GM18499 (cell line): ENCODE results near the gene TDP1.

ENCODE experiments used
- ATAC-seq: cut with Tn5 transposase; IDR thresholded peaks from one replicate; pipeline ENCODE4 v1.9.1; 2021; ENCODE audit warnings: moderate number of reproducible peaks; ENCODE audit not compliant: insufficient read depth, unreplicated experiment

Gene TDP1

DNA sequence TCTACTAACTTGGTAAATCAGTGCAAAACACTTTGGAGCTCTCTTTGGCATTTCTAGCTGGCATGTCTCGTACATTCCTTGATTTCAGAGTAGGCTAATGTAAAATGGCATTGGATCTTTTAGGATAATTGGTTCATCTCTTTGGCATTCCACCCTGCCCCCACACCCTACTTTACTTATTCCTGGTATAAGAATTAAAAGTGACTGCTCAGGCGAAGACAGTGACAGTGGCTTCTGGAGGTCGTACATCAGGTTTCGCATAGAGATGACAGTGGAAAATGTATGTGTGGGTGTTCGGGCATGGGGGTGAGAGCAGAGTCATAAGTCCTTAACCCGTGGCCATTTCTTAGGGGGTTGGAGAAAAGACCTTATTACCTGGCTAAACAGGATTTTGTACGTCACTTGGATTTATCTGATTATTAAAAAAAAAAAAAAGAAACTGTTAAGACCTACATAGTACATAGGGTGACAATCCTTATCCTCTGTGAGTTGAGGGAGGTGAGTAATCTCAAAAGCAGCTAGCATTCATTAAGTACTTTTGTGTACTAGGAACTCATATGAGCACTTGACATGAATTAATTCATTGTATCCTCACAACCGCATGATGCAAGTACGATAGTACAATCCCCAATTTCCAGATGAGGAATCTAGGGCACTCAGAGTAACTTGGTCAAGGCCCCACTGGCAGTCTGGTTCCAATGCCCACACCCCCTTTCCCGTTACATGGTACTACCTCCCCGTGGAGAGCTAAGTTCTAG lies 83.7 kb downstream of the TDP1 start:
- ATAC-seq, result no peak

DNA sequence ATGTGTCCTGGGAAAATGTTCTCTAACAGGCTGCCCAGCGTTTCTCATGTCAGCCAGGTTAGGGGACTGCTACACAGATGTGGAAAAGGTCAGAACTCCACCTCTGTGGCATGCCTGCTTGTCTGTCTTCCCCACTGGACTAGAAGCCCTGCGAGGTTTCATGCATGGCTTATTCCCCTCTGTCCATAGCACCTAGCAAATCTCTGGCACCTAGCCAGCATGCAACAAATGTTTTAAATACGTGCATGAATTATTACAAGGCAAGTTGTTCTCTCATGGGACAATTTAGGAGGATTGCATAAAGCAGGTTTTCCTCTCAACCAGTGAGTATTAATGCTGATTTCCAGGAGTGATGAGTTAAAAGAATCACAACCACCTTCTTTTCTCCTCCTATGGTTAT lies 84.7 kb downstream of the TDP1 start:
- no peak for ATAC-seq

DNA sequence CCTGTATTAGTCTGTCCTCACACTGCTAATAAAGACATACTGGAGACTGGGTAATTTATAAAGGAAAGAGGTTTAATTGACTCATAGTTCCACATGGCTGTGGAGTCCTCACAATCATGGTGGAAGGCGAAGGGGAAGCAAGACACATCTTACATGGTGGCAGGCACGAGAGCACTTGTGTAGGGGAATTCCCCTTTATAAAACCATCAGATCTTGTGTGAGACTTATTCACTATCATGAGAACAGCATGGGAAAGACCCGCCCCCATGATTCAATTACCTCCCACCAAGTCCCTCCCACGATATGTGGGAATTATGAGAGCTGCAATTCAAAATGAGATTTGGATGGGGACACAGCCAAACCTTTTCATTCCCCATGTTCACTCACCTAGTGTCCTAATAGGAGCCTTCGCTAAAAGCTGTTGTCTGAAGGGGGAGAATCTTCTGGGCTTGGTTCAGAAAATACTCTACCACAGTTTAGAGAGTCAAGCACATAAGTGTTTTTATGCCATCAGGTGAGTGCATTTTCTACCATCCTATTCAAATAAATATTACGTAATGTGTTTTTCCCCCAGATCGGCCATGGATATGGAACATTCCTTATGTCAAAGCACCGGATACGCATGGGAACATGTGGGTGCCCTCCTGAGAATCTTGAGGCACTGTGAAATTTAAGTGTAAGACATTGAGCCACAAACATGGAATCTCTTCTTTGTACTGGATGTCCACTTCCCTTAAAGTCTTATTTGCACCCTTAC lies 86.9 kb downstream of the TDP1 start:
- no peak for ATAC-seq

DNA sequence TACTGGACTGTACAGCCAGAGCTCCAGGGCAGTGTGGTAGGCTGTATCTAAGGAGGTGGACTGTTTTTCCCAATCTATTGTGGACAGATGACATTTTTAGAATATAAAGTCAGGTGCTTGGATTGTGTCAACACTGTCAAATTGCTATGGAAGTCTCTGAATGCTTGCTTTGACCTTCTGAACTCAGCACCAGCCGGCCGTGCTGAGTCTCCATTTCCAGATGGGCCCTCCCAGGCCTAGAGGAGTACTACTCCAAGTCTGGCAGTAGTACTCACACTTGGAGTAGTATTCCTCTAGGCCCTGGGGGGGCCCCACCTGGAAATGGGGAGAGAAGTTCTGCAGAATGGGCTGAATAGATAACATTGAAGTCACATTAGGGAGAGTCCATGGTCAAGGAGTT lies 89.9 kb downstream of the TDP1 start:
- no peak for ATAC-seq

DNA sequence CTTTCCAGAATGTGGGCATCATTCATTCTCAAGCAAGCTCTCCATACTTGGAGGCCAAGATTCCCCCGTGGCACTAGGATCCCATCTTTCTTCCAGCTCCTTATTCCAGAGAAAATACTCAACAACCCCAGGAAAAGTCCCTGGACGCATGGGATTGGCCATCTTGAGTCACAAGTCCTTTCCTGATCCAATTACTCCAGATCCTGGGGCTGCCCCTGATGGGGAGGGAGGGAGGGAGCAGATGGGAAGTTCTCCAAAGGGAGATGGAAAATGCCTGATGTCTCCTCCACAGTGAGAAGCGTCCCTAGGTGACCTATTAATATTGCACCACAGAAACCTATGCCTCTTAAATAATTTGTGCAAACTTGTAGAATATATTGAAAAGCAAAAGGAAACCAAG lies 93.7 kb downstream of the TDP1 start:
- ATAC-seq, result no peak

DNA sequence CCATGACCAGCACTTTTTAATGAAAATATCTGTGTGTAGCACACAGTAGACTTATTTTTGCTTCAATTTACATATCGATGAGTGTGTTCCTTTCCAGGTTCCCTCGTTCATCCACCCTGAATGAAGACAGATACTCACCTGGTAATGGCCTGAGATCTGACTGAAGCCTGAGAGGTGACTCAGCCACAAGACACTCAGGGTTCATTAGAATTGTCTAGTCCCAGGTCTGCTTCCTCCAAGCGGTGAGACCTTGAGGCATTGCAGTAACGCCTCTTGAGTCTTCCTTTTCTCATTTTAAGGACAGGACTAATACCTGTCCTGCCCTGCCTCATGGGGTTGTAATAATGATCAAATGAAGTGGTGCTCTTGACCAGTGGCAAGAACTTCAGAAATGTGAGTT lies 94.5 kb downstream of the TDP1 start:
- ATAC-seq, result no peak

DNA sequence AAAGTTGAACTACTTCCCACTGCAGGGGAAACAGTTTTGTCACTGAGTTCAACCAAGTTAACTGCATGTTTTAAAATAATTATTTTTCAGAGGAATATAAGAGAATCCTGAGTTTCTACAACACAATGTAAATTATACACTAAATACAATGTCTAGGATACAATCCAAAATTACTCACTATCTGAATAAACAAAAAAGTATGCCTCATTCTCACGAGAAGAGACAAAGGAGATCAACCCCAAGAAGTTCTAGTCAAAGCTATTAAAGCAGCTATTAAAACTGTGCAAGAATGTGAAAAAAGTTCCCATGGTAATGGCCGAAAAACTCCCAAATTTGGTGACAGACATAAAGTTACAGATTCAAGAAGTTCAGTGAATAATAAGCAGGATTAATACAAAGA lies 97.3 kb downstream of the TDP1 start:
- ATAC-seq, result no peak

DNA sequence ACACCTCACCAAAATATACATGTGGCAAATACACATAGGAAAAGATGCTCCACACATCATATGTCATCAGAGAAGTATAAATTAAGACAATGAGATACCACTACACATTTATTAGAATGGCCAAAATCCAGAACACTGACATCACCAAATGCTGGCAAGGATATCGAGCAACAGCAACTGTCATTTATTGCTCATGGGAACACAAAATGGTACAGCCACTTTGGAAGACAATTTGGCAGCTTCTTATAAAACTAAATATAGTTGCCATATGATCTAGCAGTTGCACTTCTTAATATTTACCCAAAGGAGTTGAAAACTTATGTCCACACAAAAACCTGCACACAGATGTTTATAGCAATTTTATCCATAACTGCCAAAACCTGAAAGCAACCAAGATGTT lies 99.1 kb downstream of the TDP1 start:
- no peak for ATAC-seq

DNA sequence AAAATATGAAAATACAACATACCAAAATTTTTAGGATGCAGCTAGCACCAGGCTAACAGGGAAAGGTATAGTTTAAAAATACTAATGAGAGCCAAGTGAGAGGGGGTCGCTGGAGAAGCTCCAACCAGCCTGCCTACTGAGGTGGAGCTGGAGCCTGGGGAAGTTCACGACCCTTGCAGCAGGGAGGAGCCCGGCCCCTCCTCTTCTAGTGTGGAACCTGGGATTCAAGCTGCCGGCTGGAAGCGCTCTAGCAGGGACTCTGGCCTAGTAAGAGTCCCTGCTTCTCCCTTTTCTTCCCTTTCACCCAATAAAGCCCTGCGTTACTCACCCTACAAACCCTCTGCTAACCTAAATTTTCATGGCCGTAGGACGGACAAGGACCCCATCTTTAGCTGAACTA lies 101.1 kb downstream of the TDP1 start:
- no peak for ATAC-seq

DNA sequence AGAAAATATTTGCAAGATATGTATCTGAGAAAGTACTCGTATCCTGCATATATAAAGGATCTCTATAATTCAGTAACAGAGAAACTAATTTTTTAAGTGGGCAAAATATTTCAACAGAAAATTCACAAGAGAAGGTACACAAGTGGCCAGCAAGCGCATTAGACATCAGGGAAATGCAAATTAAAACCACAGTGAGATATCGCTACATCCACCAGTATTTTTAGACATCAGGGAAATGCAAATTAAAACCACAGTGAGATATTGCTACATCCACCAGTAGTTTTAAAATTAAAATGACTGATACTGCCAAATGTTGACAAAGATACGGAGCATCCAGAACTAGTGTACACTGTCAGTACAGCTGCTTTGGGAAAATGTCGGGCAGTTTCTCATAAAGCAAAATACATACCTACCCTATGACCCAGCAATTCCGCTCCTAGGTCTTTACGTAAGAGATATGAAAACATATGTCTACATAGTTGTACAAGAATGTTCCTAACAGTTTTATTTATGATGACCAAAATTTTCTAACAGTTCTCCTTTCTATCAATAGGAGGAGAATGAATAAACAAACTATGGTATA lies 103.2 kb downstream of the TDP1 start:
- no peak for ATAC-seq

DNA sequence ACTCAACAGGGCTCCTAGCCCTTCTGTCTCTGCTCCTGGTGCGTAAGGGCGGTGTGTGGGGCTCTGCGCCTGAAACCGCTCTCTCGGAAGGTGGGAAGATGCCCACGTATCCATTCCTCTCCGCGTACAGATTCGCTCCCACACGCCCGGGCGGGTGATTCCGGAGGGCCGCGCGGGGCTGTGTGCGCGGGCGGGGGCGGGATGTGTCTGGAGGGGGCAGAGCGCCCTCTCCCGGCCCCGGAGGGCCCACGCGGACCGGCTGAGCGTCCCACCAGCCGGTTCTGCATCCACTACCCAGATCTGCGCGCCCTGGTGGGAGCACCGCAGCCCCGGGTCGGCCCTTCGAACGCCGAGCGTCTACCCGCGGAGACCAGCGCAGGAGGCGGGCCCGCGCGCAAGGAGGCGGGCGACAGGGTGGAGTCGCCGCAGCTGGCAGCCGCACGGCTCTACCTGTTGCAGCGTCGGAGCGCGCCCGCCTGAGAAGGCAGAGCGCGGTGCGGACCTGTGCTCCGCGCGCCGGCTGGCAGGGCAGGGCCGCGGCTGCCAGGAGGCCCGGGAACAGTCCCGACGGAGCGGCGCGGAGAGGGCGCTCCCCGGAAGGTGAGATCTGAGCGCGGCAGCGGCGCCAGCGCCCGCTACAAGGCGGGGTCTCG lies 104.7 kb downstream of the TDP1 start:
- no peak for ATAC-seq

DNA sequence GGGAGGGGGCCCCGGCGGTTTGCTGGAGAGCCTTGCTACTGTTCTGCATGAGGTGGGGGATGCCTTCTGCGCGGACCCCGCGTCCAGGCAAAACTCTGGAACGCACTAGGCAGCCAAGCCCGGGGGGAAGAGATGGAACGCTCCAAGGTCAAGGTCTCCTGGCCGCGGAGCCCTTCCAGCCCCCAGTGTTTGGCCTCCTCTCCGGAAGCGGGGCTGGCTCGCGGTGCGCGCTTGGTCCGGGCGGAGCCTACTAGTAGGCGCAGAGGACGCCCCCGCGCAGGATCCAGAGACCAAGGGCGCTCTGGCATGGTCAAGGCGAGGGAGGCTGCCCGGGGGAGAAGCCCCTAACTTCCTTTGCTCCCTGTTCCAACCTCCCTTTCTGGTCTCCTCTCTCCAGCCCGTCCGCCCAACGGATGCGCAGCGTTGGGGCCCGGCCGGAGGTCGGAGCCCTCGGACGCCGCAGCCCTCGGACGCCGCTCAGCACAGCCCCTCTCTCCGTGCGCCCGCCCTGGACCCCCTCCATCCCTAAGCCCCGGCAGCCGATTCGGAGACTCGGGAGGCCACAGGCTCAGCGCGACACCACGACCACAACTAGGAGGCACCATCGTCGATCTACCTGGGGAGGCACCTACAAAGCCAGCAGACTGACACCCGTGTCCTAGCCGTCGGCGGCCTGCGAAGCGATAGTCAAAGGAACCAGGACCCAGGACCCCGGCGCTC lies 105.4 kb downstream of the TDP1 start:
- no peak for ATAC-seq

DNA sequence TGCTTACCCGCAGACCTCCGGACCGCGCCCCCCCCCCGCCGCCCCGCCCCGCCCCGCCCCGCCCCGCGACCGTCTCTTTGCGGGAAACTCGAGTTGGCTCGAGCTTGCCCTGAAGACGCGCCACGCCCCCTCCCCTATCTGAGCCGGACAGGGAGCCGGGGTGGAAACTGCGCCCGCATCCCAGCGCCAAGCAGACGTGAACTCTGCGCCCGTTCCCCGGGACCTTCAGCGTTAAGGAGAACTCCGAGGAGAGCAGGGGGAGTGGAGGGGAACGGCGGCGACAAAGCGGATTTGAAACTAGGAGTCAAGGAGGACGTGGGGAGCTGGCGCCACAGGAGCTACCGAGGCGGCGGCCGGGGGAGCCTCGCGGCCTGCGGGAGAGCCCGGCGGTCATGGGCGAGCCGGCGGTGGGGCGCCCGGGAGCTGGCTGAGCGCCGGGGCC lies 106.0 kb downstream of the TDP1 start, which contains the start of gene KCNK13:
Gene KCNK13 (plus strand): TSS at position 310 of the 442 bp plus-strand sequence. CDS start 212 bp downstream, outside the sequence.
- no peak for ATAC-seq

DNA sequence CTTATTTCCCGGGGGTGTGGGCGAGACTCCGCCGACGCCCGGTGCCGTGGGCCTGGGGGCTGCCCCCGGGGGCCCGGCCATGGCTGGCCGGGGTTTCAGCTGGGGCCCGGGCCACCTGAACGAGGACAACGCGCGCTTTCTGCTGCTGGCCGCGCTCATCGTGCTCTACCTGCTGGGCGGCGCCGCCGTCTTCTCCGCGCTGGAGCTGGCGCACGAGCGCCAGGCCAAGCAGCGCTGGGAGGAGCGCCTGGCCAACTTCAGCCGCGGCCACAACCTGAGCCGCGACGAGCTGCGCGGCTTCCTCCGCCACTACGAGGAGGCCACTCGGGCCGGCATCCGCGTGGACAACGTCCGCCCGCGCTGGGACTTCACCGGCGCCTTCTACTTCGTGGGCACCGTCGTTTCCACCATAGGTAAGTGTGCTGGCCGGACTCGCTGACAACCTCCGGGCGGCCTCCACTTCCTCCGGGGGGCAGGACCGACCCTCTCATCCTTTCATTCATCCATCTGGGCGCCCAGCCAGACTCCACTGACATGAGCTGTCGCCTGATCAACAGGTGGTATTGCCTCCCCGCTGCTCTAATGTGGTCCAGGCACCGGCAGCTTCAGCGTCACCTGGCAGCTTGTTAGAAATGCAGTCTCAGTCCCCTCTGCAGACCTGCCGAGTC lies 106.5 kb downstream of the TDP1 start:
- ATAC-seq, result no peak

DNA sequence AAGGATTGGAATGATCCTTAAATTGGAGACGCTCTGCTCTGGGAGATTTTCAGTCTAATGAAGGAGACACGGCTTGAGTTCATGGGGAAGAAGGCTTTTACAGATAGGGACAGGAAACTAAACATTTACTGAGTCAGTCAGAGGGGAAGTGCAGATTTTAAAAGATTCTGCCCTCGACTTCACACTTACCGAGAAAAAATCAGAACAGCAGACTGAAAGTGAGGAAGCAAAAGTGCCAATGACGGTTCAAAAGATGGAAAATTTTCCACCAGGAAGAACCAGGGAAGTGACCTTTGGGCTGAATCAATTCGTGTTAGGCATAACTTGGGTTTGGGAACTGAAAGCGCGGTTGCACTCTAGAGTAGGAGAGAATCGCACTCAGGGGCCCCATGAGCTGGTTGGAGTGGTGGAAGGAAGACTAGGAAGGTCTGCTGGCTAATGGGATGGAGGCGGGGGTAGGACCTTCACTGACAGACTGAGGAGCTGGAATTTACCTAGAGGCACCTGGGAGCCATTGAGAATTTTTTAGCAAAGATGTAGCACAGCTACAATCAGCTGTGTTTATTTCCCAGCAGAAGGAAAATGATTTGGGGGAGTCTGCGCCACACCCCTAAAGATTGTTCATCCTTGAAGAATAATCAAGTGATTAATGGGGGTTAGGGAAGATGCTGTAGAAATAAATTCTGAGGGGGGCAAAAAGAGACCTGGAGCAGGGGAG lies 107.3 kb downstream of the TDP1 start:
- ATAC-seq, result no peak

DNA sequence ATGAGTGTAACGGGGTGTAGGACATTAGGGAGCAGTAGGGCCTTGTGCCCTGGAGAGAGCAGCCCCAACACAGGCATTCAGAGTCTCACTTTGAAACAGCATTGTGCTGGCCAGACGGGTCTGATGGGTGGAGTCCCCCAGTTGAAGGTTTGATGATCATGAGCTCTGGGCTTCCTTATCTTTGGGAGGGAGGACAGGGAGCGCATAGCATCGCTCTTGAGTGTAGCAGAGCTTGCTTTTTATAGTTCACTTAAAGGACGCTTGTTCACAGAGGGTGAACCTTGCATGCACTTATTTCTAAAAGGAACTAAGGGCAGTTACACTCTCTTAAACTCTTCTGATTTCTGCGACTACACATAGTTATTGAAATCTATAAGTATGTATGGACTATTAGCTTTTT lies 116.6 kb downstream of the TDP1 start:
- no peak for ATAC-seq

DNA sequence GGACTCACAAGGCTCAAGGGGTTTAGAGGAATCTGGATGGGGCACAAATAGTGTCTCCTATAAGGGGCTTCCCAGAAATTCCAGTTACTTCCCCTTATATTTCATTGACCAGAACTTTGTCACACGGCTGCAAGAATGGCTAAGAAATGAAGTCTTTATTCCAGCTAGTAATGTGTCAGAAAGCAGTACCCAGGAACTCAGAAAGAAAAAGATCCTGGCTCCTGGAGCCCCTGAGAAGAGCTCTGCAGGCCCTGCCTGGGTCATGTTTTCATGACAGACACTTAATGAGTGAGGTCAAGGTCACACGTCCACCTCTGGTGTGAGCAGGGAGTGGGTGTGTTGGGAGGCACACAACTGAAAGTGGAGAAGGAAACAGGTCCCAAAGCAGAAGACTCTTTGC lies 123.8 kb downstream of the TDP1 start:
- no peak for ATAC-seq

DNA sequence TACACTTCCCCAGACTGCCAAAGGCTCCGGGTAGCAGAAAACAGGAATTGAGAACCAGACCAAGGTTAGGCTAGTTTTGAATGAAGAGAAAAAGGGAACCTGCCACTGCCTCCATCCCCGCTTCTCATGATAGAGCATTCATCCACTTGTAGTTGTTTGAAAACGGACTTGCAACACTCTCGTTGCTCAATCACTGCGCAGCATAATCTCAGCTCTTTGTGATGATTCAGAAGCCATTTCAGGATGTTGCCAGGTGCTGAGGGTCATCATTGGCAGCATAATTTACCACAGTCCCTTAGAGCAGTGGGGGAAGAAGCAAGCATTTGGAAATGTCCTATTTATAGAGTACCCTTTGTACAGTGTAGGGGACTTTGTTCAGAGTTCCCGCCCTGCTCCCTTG lies 131.7 kb downstream of the TDP1 start:
- ATAC-seq, result no peak

DNA sequence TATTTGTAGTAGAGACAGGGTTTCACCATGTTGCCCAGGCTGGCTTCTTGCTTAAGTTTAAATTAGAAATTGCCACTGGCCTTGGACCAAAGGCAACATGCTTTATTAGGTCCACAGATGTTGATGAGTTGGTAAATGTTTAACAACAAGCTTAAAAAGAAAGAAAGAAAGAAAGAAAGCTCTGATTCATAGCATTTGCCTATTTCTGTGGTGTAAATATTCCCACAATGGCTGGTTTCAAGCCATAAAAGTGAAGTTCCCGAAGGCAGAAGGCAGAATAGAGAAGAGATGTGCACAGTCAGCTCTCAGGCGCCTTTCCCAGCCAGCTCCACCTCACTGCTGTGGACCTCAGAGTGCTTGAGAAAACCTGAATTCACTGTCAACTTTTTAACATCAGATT lies 132.4 kb downstream of the TDP1 start:
- no peak for ATAC-seq
